GM12891 (cell line): ENCODE results near the gene UBE2E3.

ENCODE experiments used
- PAX5 ChIP-seq: IDR thresholded peaks from 2 replicates; pipeline ENCODE4 v1.6.1; 2011; ENCODE audit warnings: low read length, moderate library complexity, mild to moderate bottlenecking; ENCODE audit not compliant: insufficient read depth, severe bottlenecking
- POLR2A ChIP-seq: IDR thresholded peaks from 2 replicates; pipeline ENCODE4 v1.6.1; 2011; ENCODE audit warnings: low read depth, low read length, control low read depth
- POLR2AphosphoS5 ChIP-seq: IDR thresholded peaks from 2 replicates; pipeline ENCODE4 v1.6.1; 2011; ENCODE audit warnings: low read depth, low read length, control low read depth
- POU2F2 ChIP-seq: IDR thresholded peaks from 2 replicates; pipeline ENCODE4 v1.6.1; 2011; ENCODE audit warnings: low read depth, mild to moderate bottlenecking, control low read depth, low read length, moderate library complexity
- TAF1 ChIP-seq: IDR thresholded peaks from 2 replicates; pipeline ENCODE4 v1.6.1; 2011; ENCODE audit warnings: low read depth, low read length, control low read depth

DNA sequence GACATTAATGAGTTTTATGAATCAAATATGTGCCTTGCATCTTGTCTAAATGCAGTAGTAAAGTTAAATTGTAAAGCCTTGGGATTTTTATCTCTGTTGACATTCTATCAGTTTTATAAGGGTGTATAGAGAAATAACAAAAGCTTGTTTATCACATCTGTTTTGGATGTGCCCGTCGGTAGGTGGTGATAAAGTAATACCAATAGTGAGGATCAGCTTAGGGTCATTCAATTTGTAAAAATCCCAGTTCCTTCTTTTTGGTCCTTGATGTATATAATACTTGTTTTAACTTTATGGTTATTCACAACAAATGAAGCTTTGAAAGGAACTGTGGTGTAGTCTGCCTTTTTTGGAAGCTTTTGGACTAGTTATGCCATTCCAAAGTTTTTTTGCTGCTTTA lies 12.6 kb downstream of the UBE2E3 start:
- TF ChIP-seq TAF1 = no peak
- TF ChIP-seq POLR2AphosphoS5 = no peak
- no peak for TF ChIP-seq POLR2A
- TF ChIP-seq POU2F2 = no peak
- TF ChIP-seq PAX5 = no peak
